Cortex of kidney (tissue), 1 donor: ENCODE data around the gene FETUB.
"Not testable (repeated sequence)": the region's sequence is repeated elsewhere in the genome, so short reads cannot be mapped to it uniquely, and the experiment has no call there.

Experiments
- DNase-seq: peaks from one replicate; lab custom pipeline; 2025; lab: John Stamatoyannopoulos, UW

The FETUB gene

DNA sequence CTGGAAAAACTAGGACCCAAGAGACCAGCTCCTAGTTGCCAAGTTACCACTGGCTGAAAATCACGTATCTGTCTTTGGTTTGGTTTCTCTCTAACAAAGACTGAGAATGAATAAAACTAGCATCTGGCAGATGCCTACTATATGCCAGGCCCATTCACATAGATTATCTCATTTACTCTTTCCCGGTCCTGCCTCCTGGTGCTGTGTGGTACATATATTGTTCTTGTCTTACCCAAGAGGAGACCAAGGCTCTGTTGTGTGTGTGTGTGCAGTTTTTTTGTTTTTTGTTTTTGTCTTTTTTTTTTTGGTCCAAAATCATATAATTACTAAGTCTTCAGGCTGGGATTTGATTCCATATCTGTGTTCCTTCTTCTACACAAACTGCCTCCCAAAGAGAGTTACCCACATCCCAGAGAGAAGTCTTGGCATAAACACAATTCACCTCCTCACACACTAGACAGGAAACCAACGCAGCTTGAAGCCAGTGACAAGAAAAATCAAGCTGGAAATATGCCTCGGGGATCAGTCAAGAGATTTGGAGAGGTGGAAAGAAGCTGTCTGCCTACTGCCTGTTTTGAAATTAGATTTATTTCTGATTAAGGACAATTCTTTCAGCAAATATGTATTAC lies 26.4 kb upstream of the FETUB start:
- DNase-seq = no peak

DNA sequence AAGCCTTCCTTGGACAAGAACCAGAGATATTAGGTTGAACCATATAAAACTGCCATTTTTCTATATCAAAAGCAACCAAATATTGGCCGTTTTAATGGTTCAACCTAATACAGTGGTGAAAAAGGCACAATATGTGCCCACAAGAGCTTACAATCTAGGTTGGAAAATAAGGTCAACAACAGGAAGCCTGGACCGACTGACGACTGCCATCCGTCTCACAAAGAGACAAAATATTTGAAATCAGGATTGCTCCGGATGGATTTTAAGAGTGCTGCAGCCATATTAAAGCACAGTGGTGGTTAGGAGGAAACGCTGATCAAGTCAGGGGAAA lies 26.0 kb upstream of the FETUB start:
- DNase-seq = no peak

DNA sequence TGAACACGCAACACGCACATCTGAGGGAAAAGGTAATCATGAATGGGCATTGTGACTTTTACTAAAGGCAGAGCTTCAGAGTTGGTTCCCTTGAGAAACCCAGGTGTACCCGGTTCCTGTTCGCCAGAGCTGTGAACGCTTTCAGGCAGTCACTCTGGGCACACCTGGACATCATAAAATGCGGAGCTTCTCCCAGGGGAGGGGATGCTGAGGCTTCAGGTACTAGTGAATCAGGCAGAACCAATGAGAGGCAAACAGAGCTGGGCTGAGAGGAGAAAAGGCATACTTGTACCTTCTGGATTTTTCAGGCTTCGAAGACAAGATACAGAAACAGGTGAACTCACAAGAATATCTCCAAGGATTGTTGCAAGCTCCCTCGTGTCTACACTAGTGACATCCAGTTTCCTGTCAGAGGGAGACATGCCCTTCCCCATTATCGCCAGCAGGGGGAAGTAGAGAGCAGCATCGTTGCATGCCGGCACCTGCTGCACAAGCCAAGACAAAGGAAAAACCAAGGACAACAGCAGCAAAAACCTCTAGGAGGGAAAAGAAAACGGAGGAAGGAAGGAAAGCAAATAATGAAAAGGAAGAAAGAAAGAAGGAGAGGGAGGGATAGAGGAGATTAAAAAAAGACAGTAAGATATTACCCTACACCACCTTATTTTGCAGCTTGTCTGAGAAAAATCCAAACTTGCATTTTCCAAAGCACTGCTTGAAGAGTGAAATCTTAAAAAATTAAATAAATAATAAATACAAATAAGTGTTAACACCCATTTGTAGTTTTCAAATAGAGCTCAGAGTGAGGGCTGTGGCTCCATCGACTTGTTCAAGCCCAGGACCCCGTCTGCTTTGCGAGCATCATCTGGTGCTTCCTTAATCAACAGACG lies 25.4 kb upstream of the FETUB start:
- no peak for DNase-seq

DNA sequence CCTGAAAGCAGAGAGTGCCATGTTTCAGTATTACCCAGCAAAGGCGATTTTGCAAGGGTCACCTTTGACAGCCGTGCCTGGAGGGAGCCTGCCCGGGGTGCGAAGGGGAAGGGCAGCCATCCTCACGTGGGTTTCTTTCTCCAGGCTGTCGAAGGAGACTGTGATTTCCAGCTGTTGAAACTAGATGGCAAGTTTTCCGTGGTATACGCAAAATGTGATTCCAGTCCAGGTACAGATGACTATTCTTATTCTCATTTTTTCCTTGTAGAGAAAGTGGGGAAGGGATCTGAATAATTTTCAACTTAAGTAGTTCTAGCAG lies 23.9 kb upstream of the FETUB start:
- no peak for DNase-seq

DNA sequence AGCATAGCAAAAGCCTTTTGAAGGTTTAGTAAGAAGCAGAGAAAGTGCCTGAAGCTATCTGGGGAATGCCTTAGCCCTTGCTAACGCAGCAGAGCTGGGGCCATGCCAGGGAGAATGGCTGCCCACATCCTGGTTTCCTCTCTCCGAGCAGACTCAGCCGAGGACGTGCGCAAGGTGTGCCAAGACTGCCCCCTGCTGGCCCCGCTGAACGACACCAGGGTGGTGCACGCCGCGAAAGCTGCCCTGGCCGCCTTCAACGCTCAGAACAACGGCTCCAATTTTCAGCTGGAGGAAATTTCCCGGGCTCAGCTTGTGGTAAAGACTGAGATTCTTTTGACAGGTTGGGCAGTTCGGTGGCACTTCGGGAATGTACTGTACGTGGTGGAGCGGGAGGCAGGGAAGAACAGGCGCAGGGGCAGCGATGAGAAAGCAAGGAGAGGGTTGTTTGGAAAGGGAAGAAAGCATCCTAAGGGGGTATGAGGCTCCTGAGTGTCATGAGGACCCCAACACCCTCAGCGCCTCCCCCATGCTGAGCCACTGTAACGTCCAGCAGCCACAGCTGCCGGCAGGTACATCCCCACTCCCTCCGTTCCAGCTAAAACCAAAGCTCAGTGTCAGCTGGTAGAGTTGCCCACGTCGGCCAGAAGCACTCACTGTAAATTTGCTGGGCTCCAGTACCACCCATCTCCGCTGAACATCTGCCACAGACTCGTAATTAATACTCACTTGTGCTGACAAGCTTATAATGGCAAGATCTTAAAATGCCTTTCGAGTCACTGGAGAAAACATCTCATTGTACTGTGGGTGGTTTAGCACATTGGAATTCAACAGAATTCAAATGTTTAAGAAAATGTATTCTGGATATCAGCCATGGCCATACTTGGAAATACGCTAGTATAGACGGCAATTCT lies 22.9 kb upstream of the FETUB start:
- DNase-seq = no peak

DNA sequence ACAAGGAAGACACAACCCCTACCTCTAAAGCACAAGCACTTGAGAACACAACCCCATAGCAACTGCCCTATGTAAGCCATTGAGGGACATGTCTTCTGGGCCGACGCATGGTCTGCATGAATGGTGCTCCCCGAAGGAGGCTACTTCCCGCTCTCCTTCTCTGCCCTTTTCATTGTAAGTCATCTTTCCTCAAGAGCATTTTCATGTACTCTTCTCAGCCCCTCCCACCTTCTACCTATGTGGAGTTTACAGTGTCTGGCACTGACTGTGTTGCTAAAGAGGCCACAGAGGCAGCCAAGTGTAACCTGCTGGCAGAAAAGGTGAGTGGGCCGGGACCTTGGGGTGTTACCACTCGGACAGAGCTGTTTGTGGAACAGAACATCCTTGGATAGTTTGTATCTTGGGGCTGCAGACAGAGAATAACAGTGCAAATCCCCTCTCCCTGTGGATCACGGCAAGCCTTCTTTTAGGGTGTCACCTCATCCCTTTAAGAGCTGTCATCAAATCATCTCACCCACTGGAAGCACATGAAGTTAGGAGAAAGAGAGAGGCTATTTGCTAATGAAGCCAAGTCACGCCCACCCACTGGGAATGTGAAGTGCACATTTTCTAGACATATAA lies 21.8 kb upstream of the FETUB start:
- no peak for DNase-seq

DNA sequence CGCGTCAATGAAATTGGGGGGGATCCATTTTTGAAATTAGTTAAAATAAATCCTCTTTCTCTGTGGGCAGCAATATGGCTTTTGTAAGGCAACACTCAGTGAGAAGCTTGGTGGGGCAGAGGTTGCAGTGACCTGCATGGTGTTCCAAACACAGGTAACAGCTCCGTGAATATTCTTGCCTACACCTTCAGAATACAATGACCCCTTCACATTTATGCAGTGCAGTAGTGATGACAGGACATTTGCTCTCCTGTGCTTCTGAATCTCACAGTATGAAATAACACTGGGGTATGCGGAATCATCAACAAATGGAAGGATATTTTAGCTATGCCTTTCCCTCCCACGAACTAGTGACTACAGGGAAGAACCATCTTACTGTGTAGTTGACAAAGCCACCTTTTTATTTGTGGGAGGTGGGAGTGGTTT lies 20.4 kb upstream of the FETUB start:
- DNase-seq = no peak

DNA sequence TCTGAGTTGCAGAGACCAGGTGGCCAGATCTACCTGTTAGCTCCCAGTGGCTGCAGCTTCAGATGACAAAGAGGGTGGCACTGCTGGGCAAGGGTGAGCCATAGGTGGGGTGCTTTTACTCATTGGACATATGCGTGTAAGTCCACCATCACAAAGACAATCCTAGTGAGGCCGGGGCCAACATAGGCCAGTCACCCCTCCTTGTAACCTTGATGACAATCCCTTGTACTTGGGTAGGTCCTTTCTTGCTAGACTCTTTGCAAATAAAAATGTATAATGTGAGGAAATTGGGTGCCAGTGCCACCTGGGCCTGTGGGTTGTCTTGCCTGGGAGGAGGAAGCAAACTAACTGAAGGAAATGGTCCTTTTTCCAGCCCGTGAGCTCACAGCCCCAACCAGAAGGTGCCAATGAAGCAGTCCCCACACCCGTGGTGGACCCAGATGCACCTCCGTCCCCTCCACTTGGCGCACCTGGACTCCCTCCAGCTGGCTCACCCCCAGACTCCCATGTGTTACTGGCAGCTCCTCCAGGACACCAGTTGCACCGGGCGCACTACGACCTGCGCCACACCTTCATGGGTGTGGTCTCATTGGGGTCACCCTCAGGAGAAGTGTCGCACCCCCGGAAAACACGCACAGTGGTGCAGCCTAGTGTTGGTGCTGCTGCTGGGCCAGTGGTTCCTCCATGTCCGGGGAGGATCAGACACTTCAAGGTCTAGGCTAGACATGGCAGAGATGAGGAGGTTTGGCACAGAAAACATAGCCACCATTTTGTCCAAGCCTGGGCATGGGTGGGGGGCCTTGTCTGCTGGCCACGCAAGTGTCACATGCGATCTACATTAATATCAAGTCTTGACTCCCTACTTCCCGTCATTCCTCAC lies 19.7 kb upstream of the FETUB start:
- DNase-seq = no peak

DNA sequence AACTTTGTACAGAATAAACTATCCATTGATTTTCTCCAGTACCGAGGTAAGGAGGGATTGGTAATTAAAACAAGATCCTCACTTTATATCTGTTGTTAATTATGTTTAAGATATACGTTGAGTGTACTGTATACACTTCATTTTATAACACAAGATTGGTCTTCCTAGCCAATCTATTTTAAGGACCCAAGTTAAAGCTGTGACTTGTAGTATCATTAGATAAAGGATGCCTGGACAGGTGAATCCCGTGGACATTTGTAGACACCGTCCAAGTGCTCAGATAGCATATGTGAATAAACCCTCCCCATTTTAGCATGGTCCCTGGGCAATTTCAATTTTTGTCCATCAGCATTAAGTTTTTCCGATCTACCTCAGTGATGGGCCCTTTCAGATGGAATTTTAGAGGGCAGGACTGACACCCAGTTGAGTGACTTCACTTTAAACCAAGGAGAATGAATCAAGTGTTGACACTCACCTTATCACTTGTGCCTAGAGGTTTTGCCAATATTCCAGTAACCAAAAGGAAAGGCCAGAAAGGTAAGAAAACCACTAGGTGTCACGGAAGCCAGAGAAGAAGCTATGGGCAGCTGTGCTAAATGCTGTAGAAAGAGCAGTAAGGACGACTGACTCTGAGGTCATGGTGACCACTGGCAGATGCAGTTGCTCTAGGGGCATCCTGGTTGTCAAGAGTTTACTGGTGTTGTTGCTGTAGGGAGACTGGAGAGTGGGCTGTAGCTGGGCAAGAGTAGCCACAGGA lies 18.1 kb upstream of the FETUB start:
- DNase-seq = no peak

DNA sequence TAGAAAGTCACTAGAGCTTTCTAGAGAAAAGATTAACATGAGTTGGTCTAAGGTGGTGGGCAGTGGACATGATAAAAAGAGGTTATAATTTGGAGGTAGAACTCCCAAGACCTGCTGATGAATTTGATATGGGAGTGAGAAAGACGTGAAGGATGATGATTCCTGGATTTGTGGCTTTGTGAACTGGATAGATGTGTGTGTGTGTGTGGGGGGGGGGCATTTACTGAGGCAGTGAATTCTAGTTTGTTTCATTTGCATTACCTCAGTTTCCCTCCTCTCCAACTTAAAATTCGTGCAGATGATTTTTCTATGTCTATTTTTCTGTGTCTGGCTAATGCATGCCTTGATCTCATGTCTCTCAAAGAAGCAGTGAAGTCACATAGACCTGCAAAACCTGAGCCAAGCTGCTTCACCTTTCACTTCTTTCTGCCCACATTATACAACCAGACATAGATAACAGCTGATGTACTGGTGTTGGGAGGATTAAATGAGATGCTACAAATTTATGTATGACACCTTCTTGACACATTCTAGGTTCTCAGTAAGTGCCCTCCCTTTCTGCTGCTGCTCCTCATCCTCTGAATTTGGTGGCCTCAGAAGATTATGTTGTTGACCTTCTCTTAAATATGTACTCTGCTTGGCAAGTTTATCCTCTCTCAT lies 17.4 kb upstream of the FETUB start:
- no peak for DNase-seq

DNA sequence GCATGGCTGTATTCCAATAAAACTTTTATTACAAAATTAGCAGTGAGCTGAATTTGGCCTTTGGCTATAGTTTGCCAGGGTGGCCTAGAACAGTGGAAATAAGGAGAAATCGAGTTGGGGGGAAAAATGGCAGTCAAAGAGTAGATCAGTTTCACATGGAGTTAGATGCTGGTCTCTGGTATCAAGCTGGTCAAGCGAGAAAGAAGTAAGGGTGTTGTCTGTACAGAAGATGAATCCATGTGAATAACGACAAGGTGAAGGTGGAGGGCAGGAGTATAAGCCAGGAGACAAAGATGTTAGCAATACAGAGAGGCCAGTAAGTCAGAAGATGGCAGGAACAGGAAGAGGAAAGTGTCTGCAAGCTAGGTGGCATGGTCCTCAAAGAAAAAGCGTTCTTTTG lies 15.6 kb upstream of the FETUB start:
- DNase-seq = no peak

DNA sequence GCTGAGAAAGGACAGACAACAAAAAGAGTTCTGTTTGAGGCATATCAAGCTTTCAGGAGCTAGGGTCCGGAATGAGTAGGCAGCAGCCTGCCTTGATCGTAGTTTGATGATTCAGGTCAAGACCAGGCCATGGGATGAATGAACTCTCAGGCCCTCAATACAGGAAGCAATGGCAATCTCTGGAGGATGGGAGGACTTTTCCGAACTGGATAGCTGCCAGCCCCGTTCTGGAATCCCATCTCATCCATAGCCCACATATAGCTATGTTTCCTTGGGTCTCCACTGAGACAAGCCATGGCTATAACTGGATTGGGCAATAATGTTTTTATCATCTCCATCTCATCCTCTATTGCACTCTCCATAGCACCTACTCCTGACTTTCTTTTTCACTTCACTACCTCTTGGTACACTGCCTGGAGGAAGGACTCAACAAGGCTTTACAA lies 14.6 kb upstream of the FETUB start:
- no peak for DNase-seq

DNA sequence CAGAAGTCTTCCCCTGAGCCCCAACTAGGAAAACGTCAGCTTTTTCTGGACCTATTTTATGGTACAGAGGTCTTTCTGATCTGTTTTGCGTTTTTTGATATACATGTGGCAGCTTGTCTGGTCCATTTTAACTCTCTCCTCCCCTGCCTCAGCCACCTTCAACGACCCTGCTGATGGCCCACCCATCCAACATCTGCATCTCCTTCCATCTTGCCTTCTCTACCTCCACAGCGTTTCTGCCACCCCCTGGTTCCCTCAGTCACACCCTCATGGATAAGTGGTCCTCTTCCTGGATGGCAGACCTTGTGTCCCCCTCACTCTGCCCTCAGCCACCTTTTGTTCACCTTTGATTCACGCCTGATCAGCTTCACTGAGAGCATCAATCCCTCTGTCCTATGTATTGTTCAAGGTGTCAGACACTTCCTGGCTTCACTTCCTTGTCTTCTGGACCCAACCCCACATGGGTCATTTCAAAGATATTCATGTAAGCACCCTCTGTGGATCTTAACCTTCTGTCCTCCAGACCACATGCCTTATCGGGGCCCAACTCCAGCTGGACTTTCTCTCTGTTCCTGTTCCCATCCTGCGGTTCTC lies 13.8 kb upstream of the FETUB start:
- DNase-seq = no peak

DNA sequence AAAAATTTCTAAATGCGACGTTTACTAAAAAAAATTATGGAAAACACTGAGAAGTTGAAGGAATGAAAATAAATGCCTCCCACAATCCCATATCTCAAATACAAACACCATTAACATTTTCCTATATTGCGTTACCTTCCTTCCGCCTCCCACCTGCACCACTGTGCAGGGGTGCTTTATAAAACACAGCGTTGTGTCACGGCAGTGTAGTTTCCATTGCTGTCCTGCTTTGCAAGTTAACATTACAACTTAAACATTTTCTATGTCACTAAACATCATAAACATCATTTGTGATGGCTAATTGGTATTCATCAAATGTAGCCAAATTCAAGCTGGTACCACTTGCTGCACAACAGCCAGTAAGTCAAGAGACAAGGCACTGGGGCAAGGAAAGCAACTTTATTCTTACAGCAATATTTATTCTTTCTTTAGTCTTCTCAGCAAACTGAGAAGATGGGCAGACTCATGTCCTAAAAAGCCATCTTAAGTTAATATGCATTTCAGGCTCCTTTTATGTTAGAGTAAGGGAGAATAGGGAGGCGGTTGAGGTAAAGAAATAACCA lies 12.3 kb upstream of the FETUB start:
- no peak for DNase-seq

DNA sequence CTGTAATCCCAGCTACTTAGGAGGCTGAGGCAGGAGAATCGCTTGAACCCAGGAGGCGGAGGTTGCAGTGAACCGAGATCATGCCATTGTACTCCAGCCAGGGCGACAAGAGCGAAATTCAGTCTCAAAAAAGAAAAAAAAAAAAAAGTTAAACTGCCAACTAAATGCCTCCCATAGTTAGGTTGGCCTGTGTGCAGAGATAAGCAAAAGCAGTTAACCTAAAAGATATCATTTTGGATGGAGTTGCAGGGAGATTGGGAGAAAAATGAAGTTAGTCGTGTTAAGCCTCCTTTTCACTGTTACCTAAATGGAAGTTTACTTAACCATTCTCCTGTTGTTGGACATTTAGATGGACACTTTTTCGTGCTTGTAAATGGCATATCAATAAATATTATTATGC lies 11.4 kb upstream of the FETUB start:
- DNase-seq = no peak

DNA sequence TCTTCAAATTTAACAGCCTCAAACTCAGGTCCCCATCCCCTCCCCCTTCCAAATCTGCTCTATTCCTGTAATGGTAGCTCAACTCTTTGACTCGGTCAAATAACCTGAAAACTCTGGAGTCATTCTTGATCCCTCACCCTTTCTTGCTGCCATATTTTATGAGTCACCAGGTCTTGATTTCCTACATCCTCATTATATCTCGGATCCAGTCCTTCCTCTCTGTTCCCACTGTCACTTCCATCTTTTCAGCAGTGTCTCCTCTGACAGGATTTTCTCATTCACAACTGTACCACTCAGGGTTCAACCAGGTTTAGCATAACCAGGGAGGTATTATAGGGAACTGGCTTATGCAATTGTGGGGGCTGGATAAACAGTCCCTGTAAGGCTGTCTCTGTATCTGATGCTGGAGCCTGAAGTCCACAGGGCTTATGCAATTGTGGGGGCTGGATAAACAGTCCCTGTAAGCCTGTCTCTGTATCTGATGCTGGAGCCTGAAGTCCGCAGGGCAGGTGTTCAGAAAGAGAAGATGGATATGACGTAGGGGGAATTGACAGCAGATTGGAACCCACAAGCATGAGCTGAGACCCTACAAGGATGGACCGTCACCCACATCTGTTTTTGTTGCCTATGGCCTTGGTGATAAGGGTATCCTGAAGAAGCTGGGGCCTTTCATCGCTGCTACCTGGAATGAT lies 9.1 kb upstream of the FETUB start:
- DNase-seq = no peak

DNA sequence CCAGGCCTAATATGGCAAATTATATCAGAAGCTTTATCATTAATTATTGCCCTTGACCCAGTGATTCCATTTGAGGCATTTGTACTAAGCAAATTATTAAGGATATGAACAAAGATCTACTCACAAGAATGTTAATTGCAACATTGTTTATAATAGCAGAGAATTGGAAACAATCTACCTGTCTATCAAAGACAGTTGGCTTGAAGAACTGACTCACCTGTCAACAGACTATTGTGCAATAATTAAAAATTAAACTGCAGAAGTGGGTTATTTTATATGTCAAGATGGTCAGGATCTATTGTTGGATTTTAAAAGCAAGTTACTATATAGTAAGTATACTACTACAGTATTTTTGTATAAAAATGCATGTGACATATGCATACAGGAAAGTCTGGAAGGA lies 6.7 kb upstream of the FETUB start:
- DNase-seq = no peak

DNA sequence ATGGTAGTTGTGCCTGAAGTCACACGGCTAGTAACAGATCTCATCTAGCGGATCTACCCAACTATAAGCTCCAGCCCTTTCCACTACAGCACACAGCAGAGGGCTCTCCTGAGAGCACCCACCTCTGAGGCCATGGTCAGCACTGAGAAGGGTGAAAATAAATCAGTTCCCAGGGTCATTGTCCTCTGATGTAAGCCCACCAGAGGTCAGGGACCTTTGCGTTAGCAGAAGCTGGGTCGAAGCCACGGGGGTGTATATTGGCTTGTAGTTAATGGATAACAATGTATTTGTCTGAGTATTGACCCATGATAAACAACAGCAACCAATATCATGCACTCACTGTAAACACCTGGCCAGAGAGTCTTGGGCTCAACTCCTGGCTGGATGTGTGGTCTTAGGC lies 6.0 kb upstream of the FETUB start:
- not testable (repeated sequence) for DNase-seq

DNA sequence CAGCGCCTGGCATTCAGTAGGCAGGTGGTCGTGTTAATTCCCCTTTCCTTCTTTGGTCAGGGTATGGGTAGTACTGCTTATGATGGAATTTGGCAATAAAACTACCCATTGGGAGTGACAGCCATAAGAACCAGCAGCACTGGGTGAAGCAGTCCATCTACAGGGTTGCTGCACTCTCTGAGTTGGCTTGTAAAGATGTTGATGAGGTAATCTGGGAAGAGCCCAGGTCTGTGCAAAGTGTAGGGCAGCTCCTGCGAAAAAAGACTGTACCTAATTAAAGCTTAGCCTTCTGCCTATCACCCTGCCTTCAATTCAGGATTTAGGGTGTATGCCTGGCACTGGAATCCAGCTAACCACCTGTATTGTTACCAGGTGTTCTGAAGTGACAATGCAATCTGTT lies 4.7 kb upstream of the FETUB start:
- no peak for DNase-seq
